HG02623 (cell line): ENCODE results near the gene HRH1.
"Not testable (repeated sequence)": the region's sequence is repeated elsewhere in the genome, so short reads cannot be mapped to it uniquely, and the experiment has no call there.

Experiments
- ATAC-seq: cut with Tn5 transposase; IDR thresholded peaks from one replicate; pipeline ENCODE4 v1.9.1; 2021; ENCODE audit warnings: moderate library complexity; ENCODE audit not compliant: unreplicated experiment

Gene HRH1

GRCh38 chr3:11140030-11140712 is 14.1 kb upstream of the HRH1 start:
- peak; percentile 98 for ATAC-seq

GRCh38 chr3:11140713-11141104 is 13.6 kb upstream of the HRH1 start:
- peak; percentile 3 for ATAC-seq

GRCh38 chr3:11143476-11143875 is 10.8 kb upstream of the HRH1 start:
- ATAC-seq, result no peak

GRCh38 chr3:11144996-11145395 is 9.3 kb upstream of the HRH1 start:
- ATAC-seq, result no peak

GRCh38 chr3:11145888-11146287 is 8.4 kb upstream of the HRH1 start:
- no peak for ATAC-seq

GRCh38 chr3:11146773-11147660 is 7.3 kb upstream of the HRH1 start:
- ATAC-seq, result no peak

- ATAC-seq, result no peak
These were observed 4.0 kb upstream of the HRH1 start for GRCh38 chr3:11150256-11150655.

- ATAC-seq, result no peak
These were observed 2.0 kb upstream of the HRH1 start for GRCh38 chr3:11152301-11152700.

GRCh38 chr3:11154953-11155325 is 646 bp downstream of the HRH1 start:
- ATAC-seq, result no peak

GRCh38 chr3:11155341-11156025 is 1.2 kb downstream of the HRH1 start:
- no peak for ATAC-seq

GRCh38 chr3:11156026-11156410 is 1.7 kb downstream of the HRH1 start:
- no peak for ATAC-seq

GRCh38 chr3:11157421-11157820 is 3.1 kb downstream of the HRH1 start:
- ATAC-seq, result no peak

- ATAC-seq, result no peak
These were observed 5.2 kb downstream of the HRH1 start for GRCh38 chr3:11159421-11159904.

GRCh38 chr3:11161666-11162065 is 7.4 kb downstream of the HRH1 start:
- no peak for ATAC-seq

- ATAC-seq, result no peak
These were observed 8.4 kb downstream of the HRH1 start for GRCh38 chr3:11162401-11163345.

- ATAC-seq, result no peak
These were observed 10.3 kb downstream of the HRH1 start for GRCh38 chr3:11164607-11165006.

- ATAC-seq, result no peak
These were observed 11.2 kb downstream of the HRH1 start for GRCh38 chr3:11165476-11165875.

GRCh38 chr3:11166807-11167400 is 12.6 kb downstream of the HRH1 start:
- ATAC-seq, result not testable (repeated sequence)

- no peak for ATAC-seq
These were observed 13.3 kb downstream of the HRH1 start for GRCh38 chr3:11167590-11167989.

- no peak for ATAC-seq
These were observed 14.1 kb downstream of the HRH1 start for GRCh38 chr3:11168406-11168805.
